Fibroblast of skin of abdomen (primary cell): ENCODE measurements around the gene VGLL2. TPM values are rescaled to one million over a fixed set of nuclear protein-coding genes. Genes with fewer than 3 reads are reported as not detected.
"Not testable (repeated sequence)": the region's sequence is repeated elsewhere in the genome, so short reads cannot be mapped to it uniquely, and the experiment has no call there.

Experiments used
- DNase-seq: peaks from one replicate; pipeline ENCODE4 v3.0.0-alpha.2; 2013
- polyA plus RNA-seq, 2 experiments: library from polyadenylated mRNA; unstranded; fragments of 120-200 nt; gene quantifications; one replicate each; pipeline ENCODE4 v1.2.1, GENCODE V29; 2013; ENCODE audit not compliant: insufficient read length in 2 of 2

VGLL2 gene
- 0.24 TPM for polyA plus RNA-seq (2013, experiment 1 of 2; ENCODE audit: insufficient read length)
- 0.26 TPM for polyA plus RNA-seq (2013, experiment 2 of 2; ENCODE audit: insufficient read length)

GRCh38 chr6:117265410-117266256 lies at the start of gene VGLL2:
Gene VGLL2, plus strand, starts transcription at chr6:117265558. Its CDS starts 206 bp downstream, at chr6:117265764.
- DNase-seq = peak; percentile 42

- DNase-seq = no peak
Measured at GRCh38 chr6:117222861-117223260, 42.5 kb upstream of the VGLL2 start.

- no peak for DNase-seq
Measured at GRCh38 chr6:117226778-117227177, 38.6 kb upstream of the VGLL2 start.

GRCh38 chr6:117227245-117227962 lies 38.0 kb upstream of the VGLL2 start:
- DNase-seq = no peak

- no peak for DNase-seq
Measured at GRCh38 chr6:117228202-117228601, 37.2 kb upstream of the VGLL2 start.

GRCh38 chr6:117229870-117230269 lies 35.5 kb upstream of the VGLL2 start:
- no peak for DNase-seq

- no peak for DNase-seq
Measured at GRCh38 chr6:117231466-117231865, 33.9 kb upstream of the VGLL2 start.

GRCh38 chr6:117232196-117232595 lies 33.2 kb upstream of the VGLL2 start:
- no peak for DNase-seq

- no peak for DNase-seq
Measured at GRCh38 chr6:117233145-117233544, 32.2 kb upstream of the VGLL2 start.

- DNase-seq = no peak
Measured at GRCh38 chr6:117237561-117237960, 27.8 kb upstream of the VGLL2 start.

GRCh38 chr6:117244571-117244970 lies 20.8 kb upstream of the VGLL2 start:
- not testable (repeated sequence) for DNase-seq

GRCh38 chr6:117244979-117245378 lies 20.4 kb upstream of the VGLL2 start:
- not testable (repeated sequence) for DNase-seq

GRCh38 chr6:117253785-117254184 lies 11.6 kb upstream of the VGLL2 start:
- DNase-seq = no peak

GRCh38 chr6:117262799-117263198 lies 2.6 kb upstream of the VGLL2 start:
- DNase-seq = no peak

- no peak for DNase-seq
Measured at GRCh38 chr6:117263353-117263927, 1.9 kb upstream of the VGLL2 start.

- no peak for DNase-seq
Measured at GRCh38 chr6:117264369-117264691, 1.0 kb upstream of the VGLL2 start.

GRCh38 chr6:117264692-117265409 lies 507 bp upstream of the VGLL2 start:
- DNase-seq = peak; percentile 12

GRCh38 chr6:117266257-117267053 lies 1.1 kb downstream of the VGLL2 start:
- DNase-seq = no peak

- no peak for DNase-seq
Measured at GRCh38 chr6:117267054-117267347, 1.6 kb downstream of the VGLL2 start.

- no peak for DNase-seq
Measured at GRCh38 chr6:117267766-117268534, 2.6 kb downstream of the VGLL2 start.

- no peak for DNase-seq
Measured at GRCh38 chr6:117268924-117269323, 3.6 kb downstream of the VGLL2 start.
